CD1c-positive myeloid dendritic cell (primary cell): Measurements from ENCODE around the gene ZBTB32.

Source experiments
- DNase-seq: peaks from one replicate; pipeline ENCODE4 v3.0.0-alpha.2; 2016; ENCODE audit errors: extremely low spot score

Gene ZBTB32

GRCh38 chr19:35695895-35696422 lies 8.4 kb upstream of the ZBTB32 start:
- no peak for DNase-seq

DNA sequence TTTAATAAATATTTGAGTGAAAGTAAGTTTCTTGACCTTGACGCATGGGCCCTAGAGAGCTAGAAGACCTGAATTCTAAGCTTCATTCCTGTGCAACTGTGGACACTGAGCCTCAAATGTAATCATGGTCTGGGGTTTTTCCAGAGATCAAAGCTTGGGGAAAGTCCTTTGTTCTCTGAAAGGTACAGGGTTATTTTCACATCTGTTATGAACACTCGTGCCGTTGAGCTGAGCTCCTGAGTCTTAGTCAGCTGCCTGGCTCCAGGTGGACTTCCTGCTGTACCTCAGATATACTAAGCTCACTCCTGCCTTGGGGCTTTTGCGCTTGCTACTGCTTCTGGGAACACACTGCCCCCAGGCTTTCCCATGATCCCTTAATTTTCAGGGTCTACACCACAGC lies 7.5 kb upstream of the ZBTB32 start:
- DNase-seq, result no peak

DNA sequence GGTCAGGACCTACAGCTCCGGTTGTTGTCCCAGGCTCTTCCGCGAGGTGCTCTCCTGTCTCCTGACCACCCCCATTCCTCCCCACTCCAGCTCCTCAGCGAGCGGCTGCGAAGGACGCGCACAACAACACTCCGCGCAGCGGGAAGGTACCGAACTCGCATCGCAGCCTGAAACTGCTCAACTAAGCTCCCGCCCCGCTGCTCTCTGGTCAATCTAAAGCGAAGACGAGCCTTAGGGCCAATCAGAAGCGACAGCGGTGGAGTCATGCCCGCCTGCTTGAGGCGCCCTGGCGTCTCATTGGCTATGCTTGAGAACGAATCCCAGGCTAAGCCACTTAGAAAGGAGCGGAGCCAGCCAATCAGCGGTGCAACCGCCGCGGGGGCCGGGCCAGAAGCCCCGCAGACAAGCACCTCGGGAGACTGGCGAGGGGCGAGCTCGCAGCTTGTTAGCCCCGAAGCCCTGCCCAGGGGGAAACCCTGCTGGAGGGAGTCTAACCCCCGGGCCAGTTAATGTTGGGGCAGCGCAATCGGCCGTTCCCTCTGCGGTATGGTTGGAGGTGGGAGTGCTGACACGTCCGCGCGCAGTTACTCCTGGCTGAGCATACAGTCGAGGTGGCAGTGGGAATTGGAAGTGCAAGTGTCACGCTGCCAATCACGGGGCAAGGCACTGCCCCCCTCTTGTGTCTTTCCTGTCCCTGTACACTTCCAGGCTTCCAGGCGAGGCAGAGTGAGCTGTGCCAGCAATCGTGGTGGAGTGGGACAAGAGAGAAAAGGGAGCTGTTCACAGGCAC lies 1.9 kb upstream of the ZBTB32 start:
- DNase-seq, result peak; percentile 97

DNA sequence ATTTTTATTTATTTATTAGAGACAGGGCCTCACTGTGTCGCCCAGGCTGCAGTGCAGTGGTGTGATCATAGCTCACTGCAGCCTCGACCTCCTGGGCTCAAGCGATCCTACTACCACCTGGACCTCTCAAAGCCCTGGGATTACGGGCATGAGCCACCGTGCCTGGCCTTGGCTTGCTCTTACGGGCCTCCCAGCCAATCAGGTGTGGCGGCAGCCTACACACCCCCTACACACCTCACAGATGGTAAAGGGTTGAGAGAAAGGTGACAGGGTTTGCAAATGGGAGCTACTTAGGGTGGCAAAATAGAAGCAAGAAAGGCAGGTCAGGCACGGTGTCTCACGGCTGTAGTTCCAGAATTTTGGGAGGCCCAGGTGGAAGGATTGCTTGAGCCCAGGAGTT lies 1.0 kb upstream of the ZBTB32 start:
- DNase-seq, result no peak

- no peak for DNase-seq
Measured at GRCh38 chr19:35708391-35708790, 4.0 kb downstream of the ZBTB32 start.

DNA sequence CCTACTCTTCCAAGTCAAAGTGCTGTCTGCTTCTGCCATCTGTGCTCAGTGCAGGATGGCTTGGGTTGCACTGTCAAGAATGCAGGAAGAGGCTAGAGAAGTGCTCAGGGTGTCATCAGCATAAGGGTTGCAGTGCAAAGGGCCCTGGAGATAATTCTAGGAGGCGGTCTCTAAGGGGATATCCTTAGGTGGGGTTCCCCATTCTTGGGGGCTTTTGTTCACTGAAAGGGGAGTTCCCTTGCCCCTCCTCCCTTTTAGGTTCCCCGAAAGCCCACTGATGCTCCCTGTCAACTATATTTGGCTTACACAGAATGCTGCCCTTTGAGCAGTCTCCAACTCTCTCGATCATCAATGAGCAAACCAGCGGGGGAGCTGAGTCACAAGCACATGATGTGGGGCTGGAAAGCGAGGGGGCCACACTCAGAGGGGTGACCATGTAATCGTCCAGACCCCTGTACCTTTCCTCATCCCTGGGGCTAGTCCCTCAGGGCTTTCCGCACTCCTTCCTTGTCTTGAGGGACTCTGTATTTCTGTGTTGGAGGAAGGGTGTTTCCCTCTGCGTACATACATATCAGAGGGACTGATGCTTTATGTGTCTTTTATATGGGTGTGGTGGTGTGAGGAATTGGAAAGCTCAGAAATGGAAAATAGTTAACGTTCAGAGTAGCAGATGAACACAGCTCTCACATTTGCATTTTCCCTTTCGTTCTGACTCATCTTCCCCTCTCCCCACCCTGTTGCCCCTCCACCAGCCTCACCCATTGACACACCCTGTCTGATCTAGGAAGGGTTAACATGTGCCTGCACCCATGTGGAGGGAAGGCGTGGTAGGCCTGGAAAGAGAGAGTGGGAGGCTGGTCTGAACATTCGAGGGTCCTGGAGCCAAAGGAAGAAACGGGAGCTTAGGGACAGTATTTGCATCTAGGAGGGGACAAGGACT lies 6.7 kb downstream of the ZBTB32 start:
- DNase-seq, result no peak

DNA sequence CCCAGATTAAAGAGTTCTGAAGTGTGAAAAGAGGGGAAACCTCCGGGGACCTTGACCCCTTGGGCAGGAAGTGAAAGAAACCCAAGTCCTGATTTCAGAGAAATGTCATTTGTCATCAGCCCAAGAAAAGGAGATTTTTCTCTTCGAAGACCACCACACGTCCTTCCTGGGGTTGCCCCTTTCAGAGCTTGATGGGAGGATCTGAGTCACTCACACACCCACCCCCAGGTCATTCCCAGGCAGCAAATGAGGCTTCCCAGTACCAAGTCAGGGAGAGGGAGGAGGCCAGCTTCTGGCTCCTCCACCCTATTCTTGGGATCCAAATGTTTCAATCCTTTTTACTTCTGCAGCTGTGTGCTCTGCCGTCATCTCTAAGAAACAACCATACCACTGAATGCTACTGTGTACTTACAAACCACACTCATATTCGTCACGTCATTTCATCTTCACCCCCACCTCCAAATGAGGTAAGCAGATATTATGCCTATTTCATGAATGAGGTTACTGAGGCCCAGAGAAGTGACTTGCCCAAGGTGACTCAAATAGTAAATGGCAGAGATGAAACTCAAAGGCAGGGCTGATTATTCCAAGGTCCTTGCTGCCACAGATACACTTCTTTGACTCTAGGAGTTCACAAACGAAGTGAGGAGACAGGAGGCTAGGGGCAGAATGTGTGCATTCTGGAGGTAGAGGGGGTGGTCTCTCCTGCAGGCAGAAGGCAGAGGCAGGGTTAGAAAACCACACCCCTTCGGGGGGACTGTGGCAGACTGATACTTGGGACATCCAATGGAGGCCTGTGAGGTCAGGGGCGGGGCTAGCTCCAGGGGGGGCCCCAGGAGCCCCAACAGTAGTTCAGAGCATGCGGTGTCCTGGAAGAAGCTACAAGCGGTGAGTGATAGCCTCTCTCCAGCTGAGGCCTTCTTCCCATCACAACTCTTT lies 8.5 kb downstream of the ZBTB32 start:
- no peak for DNase-seq

DNA sequence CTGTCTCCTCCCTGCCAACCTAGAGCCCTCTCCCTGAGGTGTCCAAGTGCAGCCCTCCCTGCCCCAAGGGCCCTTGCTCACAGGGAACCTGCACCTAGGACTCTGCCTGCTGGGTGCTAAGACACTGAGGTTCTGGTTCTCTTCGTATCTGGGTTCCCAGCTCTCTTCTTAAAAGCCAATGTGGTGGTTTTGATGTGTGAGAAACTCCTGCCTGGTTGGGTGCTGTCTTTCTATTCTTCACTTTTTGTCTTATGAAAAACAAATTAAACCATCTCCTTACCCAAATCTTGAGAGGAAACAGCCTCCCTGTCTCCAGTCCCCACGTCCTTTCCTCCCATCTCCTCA lies 9.1 kb downstream of the ZBTB32 start:
- DNase-seq, result no peak

- DNase-seq, result no peak
Measured at GRCh38 chr19:35713904-35714495, 9.6 kb downstream of the ZBTB32 start.

- no peak for DNase-seq
Measured at GRCh38 chr19:35714601-35715354, 10.4 kb downstream of the ZBTB32 start.

DNA sequence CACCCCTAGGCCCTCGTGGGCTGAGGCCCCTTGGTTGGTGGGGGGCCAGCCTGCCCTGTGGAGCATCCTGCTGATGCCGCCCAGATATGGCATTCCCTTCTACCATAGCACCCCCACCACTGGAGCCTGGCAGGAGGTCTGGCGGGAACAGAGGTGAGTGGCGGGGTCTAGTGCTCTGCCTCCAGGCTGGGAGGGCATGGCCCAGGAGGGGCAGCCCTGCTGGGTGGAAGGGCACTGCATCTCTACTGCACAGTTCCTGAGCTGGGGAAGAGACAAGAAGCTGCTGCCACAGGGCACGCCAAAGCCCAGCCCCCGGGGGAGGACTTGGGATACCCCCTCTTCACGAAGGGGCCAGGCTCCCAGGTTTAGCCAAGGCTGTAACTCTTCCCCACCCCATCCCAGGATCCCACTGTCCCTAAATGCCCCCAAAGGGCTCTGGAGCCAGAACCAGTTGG lies 11.0 kb downstream of the ZBTB32 start:
- no peak for DNase-seq

DNA sequence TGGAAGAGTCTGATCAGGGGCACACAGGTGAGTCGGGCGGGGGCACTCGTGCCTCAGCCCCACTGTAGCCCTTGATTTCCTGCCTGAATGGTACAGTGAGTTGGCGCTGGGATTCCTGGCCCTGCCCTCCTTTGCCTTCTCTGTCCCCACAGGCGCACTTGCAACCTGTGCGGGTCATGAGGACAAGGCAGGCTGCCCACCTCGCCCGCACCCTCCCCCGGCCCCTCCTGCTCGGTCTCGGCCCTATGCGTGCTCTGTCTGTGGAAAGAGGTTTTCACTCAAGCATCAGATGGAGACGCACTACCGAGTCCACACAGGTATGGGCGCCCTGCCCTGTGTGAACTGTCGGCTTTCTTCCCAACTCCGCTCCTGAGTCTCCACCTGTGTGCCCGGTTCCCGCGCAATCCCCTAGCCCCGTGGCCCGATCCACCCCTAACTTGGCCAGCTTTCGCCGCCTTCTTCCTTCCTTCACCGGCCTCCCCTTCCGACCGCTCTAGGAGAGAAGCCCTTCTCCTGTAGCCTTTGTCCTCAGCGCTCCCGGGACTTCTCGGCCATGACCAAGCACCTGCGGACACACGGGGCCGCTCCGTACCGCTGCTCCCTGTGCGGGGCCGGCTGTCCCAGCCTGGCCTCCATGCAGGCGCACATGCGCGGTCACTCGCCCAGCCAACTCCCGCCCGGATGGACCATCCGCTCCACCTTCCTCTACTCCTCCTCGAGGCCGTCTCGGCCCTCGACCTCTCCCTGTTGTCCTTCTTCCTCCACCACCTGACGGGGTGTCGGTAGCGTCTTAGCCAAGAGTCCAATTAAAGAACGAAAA lies 11.8 kb downstream of the ZBTB32 start:
- DNase-seq, result no peak

DNA sequence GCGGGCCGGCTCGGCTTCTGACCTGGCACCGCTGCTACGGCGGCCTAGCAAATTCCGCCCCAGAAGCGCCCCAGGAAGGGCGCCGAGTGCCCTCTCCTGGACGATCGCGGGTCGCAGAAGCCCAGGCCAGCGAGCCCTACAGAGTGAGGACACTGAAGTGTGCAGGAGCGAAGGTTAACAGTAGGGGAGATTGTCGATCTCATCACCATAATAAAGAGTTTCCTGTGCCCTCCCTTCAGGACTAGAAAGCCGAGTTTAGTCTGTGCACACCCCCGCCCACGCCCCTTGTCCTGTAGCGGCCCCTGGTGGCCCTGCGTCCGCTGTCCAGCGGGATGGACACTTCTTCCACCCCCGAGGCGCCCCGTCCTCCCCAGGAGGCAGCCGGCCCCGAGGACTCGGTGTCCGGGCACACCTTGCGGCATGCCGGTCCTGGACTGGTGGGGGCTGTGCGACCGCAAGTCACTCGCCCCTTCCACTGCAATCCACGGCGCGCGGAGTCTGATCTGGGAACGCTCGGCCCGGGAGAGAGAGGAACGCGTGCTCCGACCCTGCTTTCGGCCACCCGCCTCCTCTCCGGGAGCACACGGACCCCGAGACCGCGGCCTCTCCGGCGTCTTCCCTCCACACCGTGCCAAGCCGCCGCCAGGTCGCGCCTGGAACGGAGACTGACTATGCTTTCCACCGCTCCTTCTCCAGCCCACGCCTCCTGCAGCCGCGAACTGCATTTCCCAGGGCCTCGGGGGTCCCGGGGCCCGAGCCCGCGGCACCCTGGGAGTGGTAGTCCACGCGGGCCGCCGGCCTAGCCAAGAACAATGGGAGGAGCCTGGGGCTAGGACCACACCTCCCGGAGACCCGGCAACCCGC lies 12.7 kb downstream of the ZBTB32 start:
- DNase-seq, result peak; percentile 97

DNA sequence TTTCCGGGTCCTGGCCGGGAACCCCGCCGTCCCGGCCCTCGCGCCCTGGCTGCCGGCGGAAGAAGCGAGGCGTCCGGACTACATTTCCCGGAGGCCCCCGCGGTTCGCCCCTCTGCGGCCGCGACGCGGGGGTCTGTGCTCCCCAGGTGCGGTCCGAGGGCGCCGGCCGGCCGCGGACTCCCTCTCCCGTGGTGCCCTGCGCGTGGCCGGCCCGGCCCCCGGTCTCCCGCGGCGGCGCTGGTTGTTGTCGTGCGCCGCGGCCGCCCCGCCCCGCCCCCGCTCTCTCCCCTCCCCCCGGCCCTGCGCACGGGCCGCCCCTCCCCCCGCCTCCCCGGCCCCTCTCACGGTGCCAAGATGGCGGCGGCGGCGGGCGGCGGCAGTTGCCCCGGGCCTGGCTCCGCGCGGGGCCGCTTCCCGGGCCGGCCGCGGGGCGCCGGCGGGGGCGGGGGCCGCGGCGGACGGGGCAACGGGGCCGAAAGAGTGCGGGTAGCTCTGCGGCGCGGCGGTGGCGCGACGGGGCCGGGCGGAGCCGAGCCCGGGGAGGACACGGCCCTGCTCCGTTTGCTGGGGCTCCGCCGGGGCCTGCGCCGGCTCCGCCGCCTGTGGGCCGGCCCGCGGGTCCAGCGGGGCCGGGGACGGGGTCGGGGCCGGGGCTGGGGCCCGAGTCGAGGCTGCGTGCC lies 13.4 kb downstream of the ZBTB32 start, which contains the start of gene KMT2B:
KMT2B (plus strand) TSS at position 339 of the 680 bp plus-strand sequence; CDS start at position 355, 16 bp downstream.
- no peak for DNase-seq

DNA sequence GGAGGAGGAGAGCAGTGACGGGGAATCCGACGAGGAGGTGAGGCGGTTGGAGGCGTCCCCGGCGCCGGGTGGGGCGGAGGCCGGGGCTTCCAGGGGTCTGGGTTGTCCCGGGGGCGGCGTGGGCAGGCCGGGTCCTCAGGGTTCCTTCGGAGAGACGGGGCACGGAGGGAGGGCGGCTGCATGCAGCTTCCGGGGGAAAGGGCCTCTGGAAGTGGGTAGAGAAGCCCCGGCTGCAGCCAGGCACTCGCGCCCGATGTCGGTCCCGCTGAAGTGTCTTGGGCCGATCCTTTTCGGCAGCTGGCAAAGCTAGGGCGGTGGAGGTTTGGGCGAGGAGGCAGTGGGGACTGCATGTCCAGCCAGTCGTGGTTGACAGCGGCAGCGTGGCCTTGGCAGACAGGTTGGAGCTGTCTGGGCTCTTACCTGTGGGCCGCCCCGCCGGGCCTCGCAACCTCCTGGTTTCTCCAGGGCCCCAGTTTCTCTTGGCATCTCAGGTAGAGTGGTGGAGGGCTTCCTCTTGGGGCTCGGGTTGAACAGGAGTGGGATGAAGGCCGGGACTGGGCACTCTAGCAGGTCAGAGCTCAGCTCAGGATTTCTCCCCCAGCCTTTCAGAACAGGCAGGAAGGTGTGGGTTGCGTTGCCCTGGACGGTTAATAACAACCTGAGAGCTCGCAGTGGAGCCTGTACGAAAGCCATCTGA lies 14.1 kb downstream of the ZBTB32 start:
- DNase-seq, result peak; percentile 33

- no peak for DNase-seq
Measured at GRCh38 chr19:35719402-35720162, 15.2 kb downstream of the ZBTB32 start.
